NCI-H82 treated with DMSO at 0.1 percent for 48 hours (cell line): ENCODE results near the gene OPRM1.
A peak's percentile ranks its signal among the peaks of the same experiment; 100 is the strongest.
"Not testable (repeated sequence)": the region's sequence is repeated elsewhere in the genome, so short reads cannot be mapped to it uniquely, and the experiment has no call there.

Experiments
- DNase-seq: peaks from one replicate; lab custom pipeline; 2025; ENCODE audit not compliant: unreplicated experiment; lab: John Stamatoyannopoulos, UW

OPRM1 gene

GRCh38 chr6:154039231-154039842, at the start of gene OPRM1:
Gene OPRM1 (plus strand): TSS chr6:154039240. CDS start chr6:154039545, 305 bp downstream.
- no peak for DNase-seq

- DNase-seq = no peak
Observed at GRCh38 chr6:153989989-153990388, 49.1 kb upstream of the OPRM1 start.

GRCh38 chr6:153994004-153994403, 45.0 kb upstream of the OPRM1 start:
- no peak for DNase-seq

- DNase-seq = no peak
Observed at GRCh38 chr6:153994811-153995210, 44.2 kb upstream of the OPRM1 start.

- DNase-seq = no peak
Observed at GRCh38 chr6:153997221-153997620, 41.8 kb upstream of the OPRM1 start.

GRCh38 chr6:154001494-154002285, 37.4 kb upstream of the OPRM1 start:
- DNase-seq = no peak

GRCh38 chr6:154002894-154003293, 36.1 kb upstream of the OPRM1 start:
- DNase-seq = no peak

GRCh38 chr6:154010371-154010770, 28.7 kb upstream of the OPRM1 start:
- no peak for DNase-seq

- DNase-seq = no peak
Observed at GRCh38 chr6:154012852-154013251, 26.2 kb upstream of the OPRM1 start.

GRCh38 chr6:154017786-154018185, 21.3 kb upstream of the OPRM1 start:
- no peak for DNase-seq

- no peak for DNase-seq
Observed at GRCh38 chr6:154030646-154031045, 8.4 kb upstream of the OPRM1 start.

GRCh38 chr6:154041001-154041400, 2.0 kb downstream of the OPRM1 start:
- DNase-seq = no peak

- no peak for DNase-seq
Observed at GRCh38 chr6:154053141-154053540, 14.1 kb downstream of the OPRM1 start.

GRCh38 chr6:154056536-154056935, 17.5 kb downstream of the OPRM1 start:
- no peak for DNase-seq

- DNase-seq = no peak
Observed at GRCh38 chr6:154057098-154057497, 18.1 kb downstream of the OPRM1 start.

- no peak for DNase-seq
Observed at GRCh38 chr6:154058963-154059680, 20.1 kb downstream of the OPRM1 start.

- peak; percentile 45 for DNase-seq
Observed at GRCh38 chr6:154060076-154060475, 21.0 kb downstream of the OPRM1 start.

- no peak for DNase-seq
Observed at GRCh38 chr6:154070041-154070440, 31.0 kb downstream of the OPRM1 start.

- no peak for DNase-seq
Observed at GRCh38 chr6:154070657-154071056, 31.6 kb downstream of the OPRM1 start.

GRCh38 chr6:154071236-154071635, 32.2 kb downstream of the OPRM1 start:
- DNase-seq = no peak

- DNase-seq = no peak
Observed at GRCh38 chr6:154071711-154072110, 32.7 kb downstream of the OPRM1 start.

GRCh38 chr6:154078596-154078995, 39.6 kb downstream of the OPRM1 start:
- not testable (repeated sequence) for DNase-seq
